ENCODE data around the gene BTF3.

- no peak for TF ChIP-seq POLR2A (IDR thresholded peaks at IDR 0.05; ENCODE audit: low read length)
- TF ChIP-seq GATA1 (IDR thresholded peaks at IDR 0.05; ENCODE audit: low read depth, low read length) = no peak
These were observed 21.5 kb downstream of the BTF3 start for GRCh38 chr5:73519531-73520283.

All from erythroblast (primary cell).